ENCODE results near the gene PRRC2B. TPM values are rescaled to one million over a fixed set of nuclear protein-coding genes. Genes with fewer than 3 reads are reported as not detected.

PRRC2B gene
- total RNA-seq, 1 experiment from 2014 or later: 219 TPM

DNA sequence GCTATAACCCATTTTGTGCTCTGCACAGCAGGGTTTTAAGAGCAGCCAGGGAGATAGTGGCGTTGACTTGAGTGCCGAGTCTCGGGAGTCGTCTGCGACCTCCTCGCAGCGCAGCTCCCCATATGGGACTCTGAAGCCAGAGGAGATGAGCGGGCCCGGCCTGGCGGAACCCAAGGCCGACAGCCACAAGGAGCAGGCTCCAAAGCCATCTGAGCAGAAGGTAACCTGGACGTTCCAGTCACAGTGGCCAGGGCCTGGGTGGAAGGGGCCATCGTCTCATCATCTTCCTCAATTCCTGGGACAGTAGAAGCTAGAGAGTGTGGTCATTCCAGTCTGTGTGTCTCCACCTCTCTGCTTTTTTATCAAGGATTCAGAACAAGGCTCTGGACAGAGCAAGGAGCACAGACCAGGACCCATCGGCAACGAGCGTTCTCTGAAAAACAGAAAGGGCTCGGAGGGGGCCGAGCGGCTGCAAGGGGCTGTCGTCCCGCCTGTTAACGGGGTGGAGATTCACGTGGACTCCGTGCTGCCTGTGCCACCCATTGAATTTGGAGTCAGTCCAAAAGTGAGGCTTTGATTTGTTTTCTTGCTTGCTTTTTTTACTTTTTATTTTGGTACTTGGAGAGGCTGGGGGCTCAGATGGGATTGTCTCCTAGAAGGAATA lies 88.6 kb downstream of the PRRC2B start:
- BruUV-seq (replicated peaks): no TSS peak
- peak overlapping the region; percentile 15 for H3K4me3 Mint-ChIP-seq (ENCODE audit: unreplicated experiment)
- no peak for DNase-seq
- Histone ChIP-seq H3K36me3 (ENCODE audit: control insufficient read depth, insufficient read depth, low read length) (peaks cover 16% of the 10 kb centered on the region), H3K27me3 (replicated peaks; ENCODE audit: control insufficient read depth, insufficient read depth, low read length) (no peaks in the 10 kb centered on the region), H3K4me3 (ENCODE audit: low read depth, low read length) (no peak overlapping the region), H3K4me1 (no peaks in the 10 kb centered on the region), H3K9me3 (no peaks in the 10 kb centered on the region)
- peak overlapping the region; percentile 32 for H3K27ac Mint-ChIP-seq (ENCODE audit: unreplicated experiment)
- H3K27me3 Mint-ChIP-seq (ENCODE audit: insufficient read depth, unreplicated experiment): no peaks in the 10 kb centered on the region
- TF ChIP-seq, protein P1, sequence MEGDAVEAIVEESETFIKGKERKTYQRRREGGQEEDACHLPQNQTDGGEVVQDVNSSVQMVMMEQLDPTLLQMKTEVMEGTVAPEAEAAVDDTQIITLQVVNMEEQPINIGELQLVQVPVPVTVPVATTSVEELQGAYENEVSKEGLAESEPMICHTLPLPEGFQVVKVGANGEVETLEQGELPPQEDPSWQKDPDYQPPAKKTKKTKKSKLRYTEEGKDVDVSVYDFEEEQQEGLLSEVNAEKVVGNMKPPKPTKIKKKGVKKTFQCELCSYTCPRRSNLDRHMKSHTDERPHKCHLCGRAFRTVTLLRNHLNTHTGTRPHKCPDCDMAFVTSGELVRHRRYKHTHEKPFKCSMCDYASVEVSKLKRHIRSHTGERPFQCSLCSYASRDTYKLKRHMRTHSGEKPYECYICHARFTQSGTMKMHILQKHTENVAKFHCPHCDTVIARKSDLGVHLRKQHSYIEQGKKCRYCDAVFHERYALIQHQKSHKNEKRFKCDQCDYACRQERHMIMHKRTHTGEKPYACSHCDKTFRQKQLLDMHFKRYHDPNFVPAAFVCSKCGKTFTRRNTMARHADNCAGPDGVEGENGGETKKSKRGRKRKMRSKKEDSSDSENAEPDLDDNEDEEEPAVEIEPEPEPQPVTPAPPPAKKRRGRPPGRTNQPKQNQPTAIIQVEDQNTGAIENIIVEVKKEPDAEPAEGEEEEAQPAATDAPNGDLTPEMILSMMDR (IDR thresholded peaks at IDR 0.05; ENCODE audit: insufficient read depth in 1 of 2, low read depth in 1 of 2, low read length in 1 of 2, severe bottlenecking in 1 of 2, unreplicated experiment in 1 of 2): no peak
- ChIA-PET CTCF (no interaction called here), POLR2A (no interaction called here)
- no peaks in the 10 kb centered on the region for H3K9me3 Mint-ChIP-seq (ENCODE audit: unreplicated experiment)
- peaks cover 94% of the 10 kb centered on the region for H3K36me3 Mint-ChIP-seq (ENCODE audit: insufficient read depth, unreplicated experiment)
- H3K4me1 Mint-ChIP-seq (ENCODE audit: low read depth, unreplicated experiment): no peaks in the 10 kb centered on the region
- intact Hi-C loops (cut with micrococcal nuclease; ENCODE audit: unreplicated experiment): no loop called here

DNA sequence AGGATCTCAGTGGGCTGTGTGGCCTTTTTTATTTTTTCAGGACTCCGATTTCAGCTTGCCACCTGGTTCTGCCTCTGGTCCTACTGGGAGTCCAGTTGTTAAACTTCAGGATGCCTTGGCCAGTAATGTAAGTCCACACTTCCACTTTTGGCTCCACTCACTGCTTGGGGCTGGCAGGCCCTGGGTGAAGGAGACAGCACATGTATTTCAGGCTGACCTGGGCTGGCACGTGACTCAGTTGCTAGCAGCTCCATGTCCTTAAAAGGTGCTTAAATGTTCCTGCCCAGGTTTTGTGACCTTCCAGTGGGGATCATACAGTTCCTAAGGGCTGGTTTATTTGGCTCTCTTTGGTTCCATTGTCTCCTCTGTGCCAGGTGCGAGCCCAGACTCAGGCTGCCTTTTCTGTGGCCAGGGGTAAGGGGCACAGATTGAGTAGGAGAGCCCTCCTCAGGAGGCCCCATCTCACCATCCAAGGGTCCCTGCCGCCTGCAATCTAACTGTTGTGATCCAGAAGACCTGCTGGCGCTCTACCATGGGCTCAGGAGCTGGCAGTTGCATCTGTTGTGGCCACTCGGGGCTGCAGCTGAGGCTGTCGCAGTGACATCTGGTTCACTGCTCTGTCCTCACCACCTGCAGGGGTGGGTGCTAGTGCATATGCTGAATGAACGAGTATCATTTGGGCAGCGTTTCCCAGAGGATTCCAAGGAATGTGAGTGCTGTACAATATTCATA lies 89.6 kb downstream of the PRRC2B start:
- no peak for DNase-seq
- no peak overlapping the region for H3K4me3 Mint-ChIP-seq (ENCODE audit: unreplicated experiment)
- CTCF ChIA-PET: no interaction called here
- peaks cover 94% of the 10 kb centered on the region for H3K36me3 Mint-ChIP-seq (ENCODE audit: insufficient read depth, unreplicated experiment)
- intact Hi-C loops (cut with micrococcal nuclease; ENCODE audit: unreplicated experiment): no loop called here
- no peaks in the 10 kb centered on the region for H3K27me3 Mint-ChIP-seq (ENCODE audit: insufficient read depth, unreplicated experiment)
- POLR2A ChIA-PET: no interaction called here
- Histone ChIP-seq H3K27me3 (replicated peaks; ENCODE audit: control insufficient read depth, insufficient read depth, low read length) (no peaks in the 10 kb centered on the region), H3K36me3 (ENCODE audit: control insufficient read depth, insufficient read depth, low read length) (peaks cover 15% of the 10 kb centered on the region), H3K4me1 (no peaks in the 10 kb centered on the region), H3K4me3 (ENCODE audit: low read depth, low read length) (no peak overlapping the region), H3K9me3 (no peaks in the 10 kb centered on the region)
- TF ChIP-seq, protein P1 (IDR thresholded peaks at IDR 0.05; ENCODE audit: insufficient read depth in 1 of 2, low read depth in 1 of 2, low read length in 1 of 2, severe bottlenecking in 1 of 2, unreplicated experiment in 1 of 2): no peak
- H3K27ac Mint-ChIP-seq (ENCODE audit: unreplicated experiment): no peak overlapping the region
- H3K9me3 Mint-ChIP-seq (ENCODE audit: unreplicated experiment): no peaks in the 10 kb centered on the region
- H3K4me1 Mint-ChIP-seq (ENCODE audit: low read depth, unreplicated experiment): no peaks in the 10 kb centered on the region
- BruUV-seq (replicated peaks): no TSS peak

DNA sequence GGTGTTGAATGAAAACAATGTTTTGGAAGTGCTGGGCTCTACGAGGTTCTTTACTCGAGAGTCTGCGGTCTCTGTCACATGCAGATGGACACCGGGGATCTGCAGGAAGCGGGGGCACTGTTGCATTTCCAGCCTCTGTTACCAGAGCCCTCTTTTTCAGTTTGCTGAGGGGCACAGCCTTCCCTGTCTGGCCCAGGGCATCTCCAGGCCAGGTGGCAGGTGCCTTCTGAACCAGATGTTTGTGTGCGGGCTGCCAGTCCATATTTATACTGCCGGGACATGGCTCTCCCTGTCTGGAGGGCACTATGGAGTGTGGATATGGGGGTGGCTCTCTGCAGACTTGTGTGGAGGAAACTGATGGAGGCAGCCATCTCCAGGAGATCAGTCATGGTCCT lies 90.2 kb downstream of the PRRC2B start:
- intact Hi-C loops (cut with micrococcal nuclease; ENCODE audit: unreplicated experiment): no loop called here
- Histone ChIP-seq H3K27me3 (replicated peaks; ENCODE audit: control insufficient read depth, insufficient read depth, low read length) (no peaks in the 10 kb centered on the region), H3K9me3 (no peaks in the 10 kb centered on the region), H3K4me1 (no peaks in the 10 kb centered on the region), H3K36me3 (ENCODE audit: control insufficient read depth, insufficient read depth, low read length) (peaks cover 15% of the 10 kb centered on the region), H3K4me3 (ENCODE audit: low read depth, low read length) (no peak overlapping the region)
- Mint-ChIP-seq H3K4me1 (ENCODE audit: low read depth, unreplicated experiment) (no peaks in the 10 kb centered on the region), H3K27me3 (ENCODE audit: insufficient read depth, unreplicated experiment) (no peaks in the 10 kb centered on the region), H3K4me3 (ENCODE audit: unreplicated experiment) (no peak overlapping the region), H3K36me3 (ENCODE audit: insufficient read depth, unreplicated experiment) (peaks cover 94% of the 10 kb centered on the region), H3K9me3 (ENCODE audit: unreplicated experiment) (no peaks in the 10 kb centered on the region), H3K27ac (ENCODE audit: unreplicated experiment) (no peak overlapping the region)
- no TSS peak for BruUV-seq (replicated peaks)
- POLR2A ChIA-PET: no interaction called here
- CTCF ChIA-PET: no interaction called here
- DNase-seq: no peak
- TF ChIP-seq, protein P1 (IDR thresholded peaks at IDR 0.05; ENCODE audit: insufficient read depth in 1 of 2, low read depth in 1 of 2, low read length in 1 of 2, severe bottlenecking in 1 of 2, unreplicated experiment in 1 of 2): no peak
